ENCODE results near the gene RBM43.
A peak's percentile ranks its signal among the peaks of the same experiment; 100 is the strongest.
"Not testable (repeated sequence)": the region's sequence is repeated elsewhere in the genome, so short reads cannot be mapped to it uniquely, and the experiment has no call there.

The RBM43 gene

GRCh38 chr2:151261231-151261976 is at the start of gene RBM43:
TSS of gene RBM43 (minus strand) at chr2:151261863. CDS start at chr2:151261727, 136 bp downstream.
- DNase-seq = peak; percentile 82

- not testable (repeated sequence) for DNase-seq
These were observed 48.6 kb upstream of the RBM43 start for GRCh38 chr2:151310313-151310712.

- DNase-seq = no peak
These were observed 45.0 kb upstream of the RBM43 start for GRCh38 chr2:151306621-151307020.

- DNase-seq = no peak
These were observed 43.5 kb upstream of the RBM43 start for GRCh38 chr2:151305129-151305691.

- no peak for DNase-seq
These were observed 41.2 kb upstream of the RBM43 start for GRCh38 chr2:151302879-151303278.

- DNase-seq = no peak
These were observed 40.7 kb upstream of the RBM43 start for GRCh38 chr2:151302404-151302803.

- no peak for DNase-seq
These were observed 38.4 kb upstream of the RBM43 start for GRCh38 chr2:151299920-151300539.

GRCh38 chr2:151297882-151298281 is 36.2 kb upstream of the RBM43 start:
- DNase-seq = no peak

- DNase-seq = not testable (repeated sequence)
These were observed 34.3 kb upstream of the RBM43 start for GRCh38 chr2:151295926-151296325.

GRCh38 chr2:151292546-151292945 is 30.9 kb upstream of the RBM43 start:
- no peak for DNase-seq

GRCh38 chr2:151292141-151292540 is 30.5 kb upstream of the RBM43 start:
- DNase-seq = no peak

GRCh38 chr2:151291224-151291623 is 29.6 kb upstream of the RBM43 start:
- DNase-seq = no peak

GRCh38 chr2:151289972-151290866 is 28.6 kb upstream of the RBM43 start:
- DNase-seq = peak; percentile 16

GRCh38 chr2:151287513-151288250 is 26.0 kb upstream of the RBM43 start:
- DNase-seq = no peak

- no peak for DNase-seq
These were observed 20.7 kb upstream of the RBM43 start for GRCh38 chr2:151282401-151282800.

GRCh38 chr2:151280271-151280670 is 18.6 kb upstream of the RBM43 start:
- DNase-seq = no peak

- no peak for DNase-seq
These were observed 16.8 kb upstream of the RBM43 start for GRCh38 chr2:151278487-151278886.

- DNase-seq = no peak
These were observed 15.4 kb upstream of the RBM43 start for GRCh38 chr2:151277067-151277466.

- DNase-seq = no peak
These were observed 13.6 kb upstream of the RBM43 start for GRCh38 chr2:151275291-151275690.

GRCh38 chr2:151271824-151272223 is 10.2 kb upstream of the RBM43 start:
- no peak for DNase-seq

- no peak for DNase-seq
These were observed 8.3 kb upstream of the RBM43 start for GRCh38 chr2:151269798-151270568.

GRCh38 chr2:151268085-151268484 is 6.4 kb upstream of the RBM43 start:
- DNase-seq = no peak
